HCT116 (cell line): Measurements from ENCODE around the gene WDR19.

Source experiments
- EZH2phosphoT487 ChIP-seq: fragments of 200-600 bp; IDR thresholded peaks from 2 replicates; pipeline ENCODE4 v1.6.1; 2018; ENCODE audit warnings: antibody characterized with exemption, borderline replicate concordance
- FOSL1 ChIP-seq: IDR thresholded peaks from 2 replicates; pipeline ENCODE4 v1.6.1; 2012; ENCODE audit warnings: low read depth
- POLR2AphosphoS5 ChIP-seq: IDR thresholded peaks from 2 replicates; pipeline ENCODE4 v1.6.1; 2011; ENCODE audit warnings: mild to moderate bottlenecking, low read depth, low read length, moderate library complexity
- RAD21 ChIP-seq: IDR thresholded peaks from 2 replicates; pipeline ENCODE4 v1.6.1; 2012; ENCODE audit warnings: low read depth, mild to moderate bottlenecking
- TCF7L2 ChIP-seq: IDR thresholded peaks from 2 replicates; pipeline ENCODE4 v1.7.0; 2011; ENCODE audit warnings: borderline replicate concordance, inconsistent platforms; ENCODE audit not compliant: insufficient read depth, insufficient read length; ENCODE audit errors: extremely low read depth
- TF ChIP-seq, protein P1 (sequence below), 3 experiments: fragments of 200-600 bp in 1 of 3; sonication (generic) in 1 of 3; IDR thresholded peaks in 2 of 3; conservative IDR thresholded peaks in 1 of 3; 2 replicates each; pipeline ENCODE4 v1.5.1; 2012 to 2017; ENCODE audit warnings: low read depth in 2 of 3, low read length in 2 of 3, antibody characterized with exemption in 1 of 3, borderline replicate concordance in 1 of 3, control low read depth in 1 of 3, mild to moderate bottlenecking in 1 of 3, mixed read lengths in 1 of 3, mixed run types in 1 of 3, moderate library complexity in 1 of 3; ENCODE audit not compliant: insufficient read depth in 1 of 3
- TF ChIP-seq, protein P2 (sequence below): IDR thresholded peaks from 2 replicates; pipeline ENCODE4 v1.6.1; 2012
- TF ChIP-seq, protein P3 (sequence below): IDR thresholded peaks from 2 replicates; pipeline ENCODE4 v1.6.1; 2012
- TF ChIP-seq, protein P4 (sequence below): IDR thresholded peaks from 2 replicates; pipeline ENCODE4 v1.6.1; 2011; ENCODE audit warnings: mild to moderate bottlenecking, low read length, moderate library complexity; ENCODE audit not compliant: insufficient replicate concordance; ENCODE audit errors: extremely low read depth
- TF ChIP-seq, protein P5 (sequence below): IDR thresholded peaks from 2 replicates; pipeline ENCODE4 v1.6.1; 2012; ENCODE audit warnings: low read depth

- TF ChIP-seq, protein P1, sequence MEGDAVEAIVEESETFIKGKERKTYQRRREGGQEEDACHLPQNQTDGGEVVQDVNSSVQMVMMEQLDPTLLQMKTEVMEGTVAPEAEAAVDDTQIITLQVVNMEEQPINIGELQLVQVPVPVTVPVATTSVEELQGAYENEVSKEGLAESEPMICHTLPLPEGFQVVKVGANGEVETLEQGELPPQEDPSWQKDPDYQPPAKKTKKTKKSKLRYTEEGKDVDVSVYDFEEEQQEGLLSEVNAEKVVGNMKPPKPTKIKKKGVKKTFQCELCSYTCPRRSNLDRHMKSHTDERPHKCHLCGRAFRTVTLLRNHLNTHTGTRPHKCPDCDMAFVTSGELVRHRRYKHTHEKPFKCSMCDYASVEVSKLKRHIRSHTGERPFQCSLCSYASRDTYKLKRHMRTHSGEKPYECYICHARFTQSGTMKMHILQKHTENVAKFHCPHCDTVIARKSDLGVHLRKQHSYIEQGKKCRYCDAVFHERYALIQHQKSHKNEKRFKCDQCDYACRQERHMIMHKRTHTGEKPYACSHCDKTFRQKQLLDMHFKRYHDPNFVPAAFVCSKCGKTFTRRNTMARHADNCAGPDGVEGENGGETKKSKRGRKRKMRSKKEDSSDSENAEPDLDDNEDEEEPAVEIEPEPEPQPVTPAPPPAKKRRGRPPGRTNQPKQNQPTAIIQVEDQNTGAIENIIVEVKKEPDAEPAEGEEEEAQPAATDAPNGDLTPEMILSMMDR (IDR thresholded peaks at IDR 0.05 in 2 of 3, conservative IDR thresholded peaks at IDR 0.05 in 1 of 3; ENCODE audit: borderline replicate concordance in 1 of 3, insufficient read depth in 1 of 3, low read depth in 2 of 3, low read length in 2 of 3), result no peak
- TF ChIP-seq, protein P2, sequence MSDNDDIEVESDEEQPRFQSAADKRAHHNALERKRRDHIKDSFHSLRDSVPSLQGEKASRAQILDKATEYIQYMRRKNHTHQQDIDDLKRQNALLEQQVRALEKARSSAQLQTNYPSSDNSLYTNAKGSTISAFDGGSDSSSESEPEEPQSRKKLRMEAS, result no peak
- no peak for TF ChIP-seq FOSL1
- no peak for TF ChIP-seq TCF7L2
- no peak for TF ChIP-seq EZH2phosphoT487
- TF ChIP-seq POLR2AphosphoS5, result no peak
- TF ChIP-seq, protein P3, sequence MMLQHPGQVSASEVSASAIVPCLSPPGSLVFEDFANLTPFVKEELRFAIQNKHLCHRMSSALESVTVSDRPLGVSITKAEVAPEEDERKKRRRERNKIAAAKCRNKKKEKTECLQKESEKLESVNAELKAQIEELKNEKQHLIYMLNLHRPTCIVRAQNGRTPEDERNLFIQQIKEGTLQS, result no peak
- TF ChIP-seq, protein P4, sequence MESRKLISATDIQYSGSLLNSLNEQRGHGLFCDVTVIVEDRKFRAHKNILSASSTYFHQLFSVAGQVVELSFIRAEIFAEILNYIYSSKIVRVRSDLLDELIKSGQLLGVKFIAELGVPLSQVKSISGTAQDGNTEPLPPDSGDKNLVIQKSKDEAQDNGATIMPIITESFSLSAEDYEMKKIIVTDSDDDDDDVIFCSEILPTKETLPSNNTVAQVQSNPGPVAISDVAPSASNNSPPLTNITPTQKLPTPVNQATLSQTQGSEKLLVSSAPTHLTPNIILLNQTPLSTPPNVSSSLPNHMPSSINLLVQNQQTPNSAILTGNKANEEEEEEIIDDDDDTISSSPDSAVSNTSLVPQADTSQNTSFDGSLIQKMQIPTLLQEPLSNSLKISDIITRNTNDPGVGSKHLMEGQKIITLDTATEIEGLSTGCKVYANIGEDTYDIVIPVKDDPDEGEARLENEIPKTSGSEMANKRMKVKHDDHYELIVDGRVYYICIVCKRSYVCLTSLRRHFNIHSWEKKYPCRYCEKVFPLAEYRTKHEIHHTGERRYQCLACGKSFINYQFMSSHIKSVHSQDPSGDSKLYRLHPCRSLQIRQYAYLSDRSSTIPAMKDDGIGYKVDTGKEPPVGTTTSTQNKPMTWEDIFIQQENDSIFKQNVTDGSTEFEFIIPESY, result no peak
- TF ChIP-seq, protein P5, sequence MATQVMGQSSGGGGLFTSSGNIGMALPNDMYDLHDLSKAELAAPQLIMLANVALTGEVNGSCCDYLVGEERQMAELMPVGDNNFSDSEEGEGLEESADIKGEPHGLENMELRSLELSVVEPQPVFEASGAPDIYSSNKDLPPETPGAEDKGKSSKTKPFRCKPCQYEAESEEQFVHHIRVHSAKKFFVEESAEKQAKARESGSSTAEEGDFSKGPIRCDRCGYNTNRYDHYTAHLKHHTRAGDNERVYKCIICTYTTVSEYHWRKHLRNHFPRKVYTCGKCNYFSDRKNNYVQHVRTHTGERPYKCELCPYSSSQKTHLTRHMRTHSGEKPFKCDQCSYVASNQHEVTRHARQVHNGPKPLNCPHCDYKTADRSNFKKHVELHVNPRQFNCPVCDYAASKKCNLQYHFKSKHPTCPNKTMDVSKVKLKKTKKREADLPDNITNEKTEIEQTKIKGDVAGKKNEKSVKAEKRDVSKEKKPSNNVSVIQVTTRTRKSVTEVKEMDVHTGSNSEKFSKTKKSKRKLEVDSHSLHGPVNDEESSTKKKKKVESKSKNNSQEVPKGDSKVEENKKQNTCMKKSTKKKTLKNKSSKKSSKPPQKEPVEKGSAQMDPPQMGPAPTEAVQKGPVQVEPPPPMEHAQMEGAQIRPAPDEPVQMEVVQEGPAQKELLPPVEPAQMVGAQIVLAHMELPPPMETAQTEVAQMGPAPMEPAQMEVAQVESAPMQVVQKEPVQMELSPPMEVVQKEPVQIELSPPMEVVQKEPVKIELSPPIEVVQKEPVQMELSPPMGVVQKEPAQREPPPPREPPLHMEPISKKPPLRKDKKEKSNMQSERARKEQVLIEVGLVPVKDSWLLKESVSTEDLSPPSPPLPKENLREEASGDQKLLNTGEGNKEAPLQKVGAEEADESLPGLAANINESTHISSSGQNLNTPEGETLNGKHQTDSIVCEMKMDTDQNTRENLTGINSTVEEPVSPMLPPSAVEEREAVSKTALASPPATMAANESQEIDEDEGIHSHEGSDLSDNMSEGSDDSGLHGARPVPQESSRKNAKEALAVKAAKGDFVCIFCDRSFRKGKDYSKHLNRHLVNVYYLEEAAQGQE, result no peak
- no peak for TF ChIP-seq RAD21
Measured at GRCh38 chr4:39320381-39321115, 138.2 kb downstream of the WDR19 start.
